ENCODE data around the gene TAF8.
"Not testable (repeated sequence)": the region's sequence is repeated elsewhere in the genome, so short reads cannot be mapped to it uniquely, and the experiment has no call there.

Gene TAF8

DNA sequence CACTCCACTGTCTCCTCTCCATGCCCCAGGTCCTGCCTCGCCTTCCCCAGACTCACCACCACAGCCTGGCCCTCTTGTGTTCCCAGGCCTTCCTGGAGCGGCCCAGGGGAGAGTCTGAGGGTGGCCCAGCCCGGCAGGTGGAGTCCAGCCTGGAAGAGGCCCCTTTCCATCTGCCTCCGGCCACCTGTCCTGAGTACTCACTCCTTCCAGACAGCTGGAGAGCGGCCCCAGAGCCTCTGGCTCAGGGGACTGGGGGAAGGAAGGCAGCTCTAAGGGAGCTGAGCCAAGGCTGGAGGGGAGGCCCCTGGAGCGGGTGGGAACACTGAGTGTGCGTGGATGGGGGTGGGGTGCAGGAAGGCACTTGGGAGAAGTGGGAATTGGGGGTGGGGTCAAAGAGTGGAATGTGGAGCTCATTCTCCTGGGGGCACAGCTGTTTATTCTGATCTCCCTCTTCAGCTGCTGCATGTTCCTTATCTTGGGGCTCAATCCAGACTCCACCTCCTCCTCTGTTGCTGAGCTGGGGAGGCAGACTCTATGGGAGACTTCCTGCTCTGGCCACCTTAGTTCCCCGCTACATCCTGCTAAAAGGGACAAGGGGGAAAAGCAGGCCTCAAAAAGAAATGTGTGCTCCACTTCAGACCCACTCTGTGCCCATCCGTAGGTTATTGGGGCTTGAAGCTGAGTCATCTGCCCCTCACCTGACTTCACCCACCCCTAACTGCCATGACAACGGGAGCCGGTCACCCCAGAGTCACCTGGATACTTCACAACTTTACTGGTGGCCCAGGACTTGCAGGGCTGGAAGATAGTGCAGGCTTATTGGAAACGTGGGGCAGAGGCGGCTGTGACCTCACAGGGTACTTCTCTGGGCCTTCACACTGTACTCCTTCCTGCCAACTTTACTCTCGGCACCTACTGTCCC, 19.5 kb upstream of the TAF8 start:
- no peak overlapping the region for H3K27ac ChIP-seq (ENCODE audit: low read length)
- H3K4me1 ChIP-seq (ENCODE audit: insufficient read depth, low read length): peaks cover 8% of the 10 kb centered on the region

GRCh38 chr6:42032366-42032765, 18.0 kb upstream of the TAF8 start:
- Histone ChIP-seq H3K36me3 (ENCODE audit: insufficient read depth, low read depth, low read length) (no peaks in the 10 kb centered on the region), H3K9me3 (ENCODE audit: insufficient read depth, low read depth, low read length) (no peaks in the 10 kb centered on the region), H3K4me1 (ENCODE audit: insufficient read depth, low read length) (peaks cover 8% of the 10 kb centered on the region), H3K27me3 (ENCODE audit: insufficient read depth, low read length) (no peaks in the 10 kb centered on the region), H3K27ac (ENCODE audit: low read length) (no peak overlapping the region), H3K9ac (ENCODE audit: low read depth, low read length) (no peak overlapping the region), H3K4me3 (ENCODE audit: low read length) (no peak overlapping the region)

More for the DNA sequence above, 19.5 kb upstream of the TAF8 start:
- H3K9me3 ChIP-seq (ENCODE audit: insufficient read depth, low read depth, low read length): no peaks in the 10 kb centered on the region
- H3K27me3 ChIP-seq (ENCODE audit: insufficient read depth, low read length): no peaks in the 10 kb centered on the region
- no peak overlapping the region for H3K9ac ChIP-seq (ENCODE audit: low read depth, low read length)
- no peak overlapping the region for H3K4me3 ChIP-seq (ENCODE audit: low read length)
- H3K36me3 ChIP-seq (ENCODE audit: insufficient read depth, low read depth, low read length): no peaks in the 10 kb centered on the region

- not testable (repeated sequence) for H3K36me3 ChIP-seq (ENCODE audit: insufficient read depth, low read depth, low read length); H3K9me3 ChIP-seq (ENCODE audit: insufficient read depth, low read depth, low read length); H3K27ac ChIP-seq (ENCODE audit: low read length); H3K4me1 ChIP-seq (ENCODE audit: insufficient read depth, low read length); H3K9ac ChIP-seq (ENCODE audit: low read depth, low read length); H3K4me3 ChIP-seq (ENCODE audit: low read length)
- H3K27me3 ChIP-seq (ENCODE audit: insufficient read depth, low read length): peaks cover 16% of the 10 kb centered on the region
Observed at GRCh38 chr6:42037669-42038068, 12.7 kb upstream of the TAF8 start.

DNA sequence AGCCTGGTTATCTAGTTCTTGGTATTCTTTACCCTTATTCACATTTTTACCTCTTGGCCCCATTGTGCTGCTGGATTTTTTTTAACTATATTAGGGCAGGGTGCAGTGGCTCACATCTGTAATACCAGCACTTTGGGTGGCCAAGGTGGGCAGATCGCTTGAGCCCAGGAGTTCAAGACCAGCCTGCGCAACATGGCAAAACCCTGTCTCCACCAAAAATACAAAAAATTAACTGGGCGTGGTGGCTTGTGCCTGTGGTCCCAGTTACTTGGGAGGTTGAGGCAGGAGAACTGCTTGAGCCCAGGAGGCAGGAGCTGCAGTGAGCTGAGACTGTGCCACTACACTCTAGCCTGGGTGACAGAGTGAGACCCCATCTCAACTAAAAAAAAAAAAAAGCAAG, 12.2 kb upstream of the TAF8 start:
- Histone ChIP-seq H3K4me1 (ENCODE audit: insufficient read depth, low read length) (no peaks in the 10 kb centered on the region), H3K9me3 (ENCODE audit: insufficient read depth, low read depth, low read length) (no peaks in the 10 kb centered on the region), H3K36me3 (ENCODE audit: insufficient read depth, low read depth, low read length) (no peaks in the 10 kb centered on the region), H3K27ac (ENCODE audit: low read length) (no peak overlapping the region), H3K9ac (ENCODE audit: low read depth, low read length) (no peak overlapping the region), H3K27me3 (ENCODE audit: insufficient read depth, low read length) (peaks cover 20% of the 10 kb centered on the region), H3K4me3 (ENCODE audit: low read length) (no peak overlapping the region)

GRCh38 chr6:42038811-42039408, 11.4 kb upstream of the TAF8 start:
- H3K4me3 ChIP-seq (ENCODE audit: low read length): no peak overlapping the region
- H3K9me3 ChIP-seq (ENCODE audit: insufficient read depth, low read depth, low read length): no peaks in the 10 kb centered on the region
- H3K4me1 ChIP-seq (ENCODE audit: insufficient read depth, low read length): no peaks in the 10 kb centered on the region
- H3K9ac ChIP-seq (ENCODE audit: low read depth, low read length): no peak overlapping the region
- H3K36me3 ChIP-seq (ENCODE audit: insufficient read depth, low read depth, low read length): no peaks in the 10 kb centered on the region
- H3K27me3 ChIP-seq (ENCODE audit: insufficient read depth, low read length): peaks cover 28% of the 10 kb centered on the region
- no peak overlapping the region for H3K27ac ChIP-seq (ENCODE audit: low read length)

DNA sequence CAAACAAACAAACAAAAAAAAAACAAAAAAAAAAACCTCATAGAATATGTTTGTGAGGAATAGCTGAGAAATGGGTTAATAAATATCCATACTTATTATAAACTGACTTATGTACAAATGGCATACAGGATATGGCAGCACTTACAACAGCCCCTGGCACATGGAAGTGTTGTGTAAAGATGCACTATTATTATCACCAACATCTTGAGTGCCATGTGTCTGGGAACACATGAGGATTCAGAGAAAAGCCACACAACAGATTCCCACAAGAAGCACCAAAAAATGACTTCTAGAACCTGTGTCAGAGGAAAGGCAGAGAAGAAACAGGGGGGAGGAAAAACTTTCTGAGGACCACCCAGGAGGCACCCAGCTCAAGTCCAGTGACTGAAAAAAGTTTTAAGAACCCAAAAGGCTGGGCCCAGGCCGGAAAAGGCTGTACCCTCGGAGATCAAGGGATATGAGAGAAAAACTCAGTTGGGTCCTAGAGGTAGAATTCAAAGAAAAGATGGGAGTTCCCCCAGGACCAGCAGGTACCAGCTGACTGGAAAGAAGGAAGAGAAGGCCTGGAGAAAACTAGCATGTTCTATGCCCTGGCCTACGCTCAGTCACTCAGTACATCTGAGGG, 9.4 kb upstream of the TAF8 start:
- Histone ChIP-seq H3K4me1 (ENCODE audit: insufficient read depth, low read length) (peaks cover 8% of the 10 kb centered on the region), H3K27ac (ENCODE audit: low read length) (no peak overlapping the region), H3K9ac (ENCODE audit: low read depth, low read length) (no peak overlapping the region), H3K27me3 (ENCODE audit: insufficient read depth, low read length) (peaks cover 48% of the 10 kb centered on the region), H3K36me3 (ENCODE audit: insufficient read depth, low read depth, low read length) (no peaks in the 10 kb centered on the region), H3K9me3 (ENCODE audit: insufficient read depth, low read depth, low read length) (no peaks in the 10 kb centered on the region), H3K4me3 (ENCODE audit: low read length) (no peak overlapping the region)

GRCh38 chr6:42041481-42042053, 8.8 kb upstream of the TAF8 start:
- H3K4me1 ChIP-seq (ENCODE audit: insufficient read depth, low read length): peaks cover 11% of the 10 kb centered on the region
- no peak overlapping the region for H3K27ac ChIP-seq (ENCODE audit: low read length)
- H3K4me3 ChIP-seq (ENCODE audit: low read length): no peak overlapping the region
- no peak overlapping the region for H3K9ac ChIP-seq (ENCODE audit: low read depth, low read length)
- H3K27me3 ChIP-seq (ENCODE audit: insufficient read depth, low read length): peaks cover 54% of the 10 kb centered on the region
- no peaks in the 10 kb centered on the region; the same call in 1 of the 2 replicates for H3K9me3 ChIP-seq (ENCODE audit: insufficient read depth, low read depth, low read length)
- H3K36me3 ChIP-seq (ENCODE audit: insufficient read depth, low read depth, low read length): no peaks in the 10 kb centered on the region

- H3K4me3 ChIP-seq (ENCODE audit: low read length): no peak overlapping the region
- no peaks in the 10 kb centered on the region for H3K36me3 ChIP-seq (ENCODE audit: insufficient read depth, low read depth, low read length)
- H3K9ac ChIP-seq (ENCODE audit: low read depth, low read length): no peak overlapping the region
- H3K9me3 ChIP-seq (ENCODE audit: insufficient read depth, low read depth, low read length): no peaks in the 10 kb centered on the region; the same call in 1 of the 2 replicates
- H3K27ac ChIP-seq (ENCODE audit: low read length): no peak overlapping the region
- H3K4me1 ChIP-seq (ENCODE audit: insufficient read depth, low read length): peaks cover 11% of the 10 kb centered on the region
- H3K27me3 ChIP-seq (ENCODE audit: insufficient read depth, low read length): peaks cover 59% of the 10 kb centered on the region
Observed at GRCh38 chr6:42042108-42042507, 8.2 kb upstream of the TAF8 start.

- Histone ChIP-seq H3K9ac (ENCODE audit: low read depth, low read length) (no peak overlapping the region), H3K4me3 (ENCODE audit: low read length) (no peak overlapping the region), H3K27ac (ENCODE audit: low read length) (no peak overlapping the region), H3K4me1 (ENCODE audit: insufficient read depth, low read length) (peaks cover 11% of the 10 kb centered on the region), H3K36me3 (ENCODE audit: insufficient read depth, low read depth, low read length) (no peaks in the 10 kb centered on the region), H3K9me3 (ENCODE audit: insufficient read depth, low read depth, low read length) (no peaks in the 10 kb centered on the region; the same call in 1 of the 2 replicates), H3K27me3 (ENCODE audit: insufficient read depth, low read length) (peaks cover 78% of the 10 kb centered on the region)
Observed at GRCh38 chr6:42043787-42044475, 6.4 kb upstream of the TAF8 start.

DNA sequence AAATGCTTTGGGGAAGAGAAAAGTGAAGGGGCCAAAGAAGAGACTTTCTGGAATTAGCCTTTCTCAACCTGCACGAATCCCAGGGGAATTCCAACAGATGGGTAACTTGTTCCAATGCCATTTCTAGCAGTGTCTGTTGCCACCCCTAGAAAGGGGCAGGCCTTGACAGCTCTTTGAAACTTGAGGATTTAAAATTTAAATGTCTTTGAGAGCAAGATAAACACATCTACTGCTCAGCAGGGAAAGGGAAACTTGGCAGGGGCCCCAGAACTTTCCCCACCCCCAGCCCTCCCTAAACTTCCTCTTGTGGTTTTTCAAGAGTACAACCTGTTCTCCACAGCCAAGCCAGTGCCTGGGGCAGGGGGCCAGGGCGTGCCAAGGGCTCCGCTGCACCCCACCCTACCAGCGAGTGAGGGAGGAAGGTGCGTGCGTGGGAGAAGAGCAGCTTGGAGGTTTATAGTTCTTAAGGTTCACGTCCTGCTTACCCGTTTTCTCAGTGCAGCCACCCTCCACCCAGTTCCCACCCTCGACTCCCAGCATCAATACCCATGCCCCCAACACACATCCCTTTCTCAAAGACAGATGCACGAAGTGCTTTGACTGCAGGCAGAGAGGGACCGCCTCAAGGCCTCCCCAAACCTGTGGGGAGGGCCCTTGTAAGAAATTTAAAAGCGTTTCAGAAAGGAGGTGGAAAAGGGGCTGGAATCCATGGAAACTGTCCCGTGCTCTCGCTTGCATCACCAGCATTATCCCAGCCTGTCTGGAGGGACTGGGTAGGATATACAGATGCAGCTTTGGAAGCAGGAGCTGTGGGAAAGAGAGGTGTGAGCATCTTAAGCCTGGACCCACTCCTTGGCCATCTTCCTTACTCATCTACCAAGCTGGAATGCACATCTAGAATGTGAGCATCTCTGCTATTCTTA, 4.5 kb upstream of the TAF8 start:
- Histone ChIP-seq H3K27me3 (ENCODE audit: insufficient read depth, low read length) (peaks cover 89% of the 10 kb centered on the region), H3K27ac (ENCODE audit: low read length) (no peak overlapping the region), H3K9ac (ENCODE audit: low read depth, low read length) (no peak overlapping the region), H3K36me3 (ENCODE audit: insufficient read depth, low read depth, low read length) (no peaks in the 10 kb centered on the region), H3K4me1 (ENCODE audit: insufficient read depth, low read length) (peaks cover 11% of the 10 kb centered on the region), H3K4me3 (ENCODE audit: low read length) (peak overlapping the region; percentile 34; the same call in 1 of the 2 replicates), H3K9me3 (ENCODE audit: insufficient read depth, low read depth, low read length) (no peaks in the 10 kb centered on the region; the same call in 1 of the 2 replicates)

All from iPS-20b (cell line).